Skeletal muscle cell (primary cell): Measurements from ENCODE around the gene HERC6.

Source experiments
- DNase-seq: peaks from one replicate; pipeline ENCODE4 v3.0.0-alpha.2; 2010; ENCODE audit warnings: low read depth
- H3K4me3 ChIP-seq: 2 replicates; pipeline ENCODE4 v1.5.1; 2011; ENCODE audit warnings: low read depth, mild to moderate bottlenecking, control low read depth, low read length, moderate library complexity

Gene HERC6

DNA sequence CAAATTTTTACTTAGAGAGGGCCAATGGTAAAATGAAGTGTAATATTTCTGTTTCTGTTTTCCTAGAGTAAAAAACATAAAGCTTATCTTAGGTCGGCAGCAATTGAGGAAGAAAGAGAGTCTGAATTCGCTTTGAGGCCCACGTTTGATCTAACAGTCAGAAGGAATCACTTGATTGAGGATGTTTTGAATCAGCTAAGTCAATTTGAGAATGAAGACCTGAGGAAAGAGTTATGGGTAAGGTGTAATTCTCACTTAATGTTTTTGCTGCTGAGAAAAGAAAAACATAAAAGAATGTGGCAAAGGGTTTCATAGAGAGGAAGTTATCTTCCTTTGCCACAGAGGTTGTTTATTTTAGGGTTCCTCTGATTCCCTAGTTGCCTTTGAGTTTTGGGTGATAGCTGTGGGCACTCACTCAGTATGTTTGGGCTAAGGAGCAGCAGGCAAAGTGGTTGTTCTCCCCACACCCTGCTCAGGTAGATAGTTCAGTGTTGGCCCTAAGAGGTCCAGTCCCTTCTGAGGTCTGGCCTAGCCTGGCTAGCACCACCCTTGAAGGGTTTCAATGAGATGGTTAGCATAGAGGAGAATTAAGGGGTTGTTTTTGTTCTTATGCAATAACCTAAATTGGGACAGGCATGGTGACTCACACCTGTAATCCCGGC, 110.6 kb downstream of the HERC6 start:
- H3K4me3 ChIP-seq, result no peak overlapping the region
- DNase-seq, result no peak
